HG03025 (cell line): ENCODE measurements around the gene CERS5.

Experiments
- ATAC-seq: cut with Tn5 transposase; IDR thresholded peaks from one replicate; pipeline ENCODE4 v1.9.1; 2021; ENCODE audit warnings: mild to moderate bottlenecking, moderate library complexity; ENCODE audit not compliant: unreplicated experiment, low FRiP score

CERS5 gene

DNA sequence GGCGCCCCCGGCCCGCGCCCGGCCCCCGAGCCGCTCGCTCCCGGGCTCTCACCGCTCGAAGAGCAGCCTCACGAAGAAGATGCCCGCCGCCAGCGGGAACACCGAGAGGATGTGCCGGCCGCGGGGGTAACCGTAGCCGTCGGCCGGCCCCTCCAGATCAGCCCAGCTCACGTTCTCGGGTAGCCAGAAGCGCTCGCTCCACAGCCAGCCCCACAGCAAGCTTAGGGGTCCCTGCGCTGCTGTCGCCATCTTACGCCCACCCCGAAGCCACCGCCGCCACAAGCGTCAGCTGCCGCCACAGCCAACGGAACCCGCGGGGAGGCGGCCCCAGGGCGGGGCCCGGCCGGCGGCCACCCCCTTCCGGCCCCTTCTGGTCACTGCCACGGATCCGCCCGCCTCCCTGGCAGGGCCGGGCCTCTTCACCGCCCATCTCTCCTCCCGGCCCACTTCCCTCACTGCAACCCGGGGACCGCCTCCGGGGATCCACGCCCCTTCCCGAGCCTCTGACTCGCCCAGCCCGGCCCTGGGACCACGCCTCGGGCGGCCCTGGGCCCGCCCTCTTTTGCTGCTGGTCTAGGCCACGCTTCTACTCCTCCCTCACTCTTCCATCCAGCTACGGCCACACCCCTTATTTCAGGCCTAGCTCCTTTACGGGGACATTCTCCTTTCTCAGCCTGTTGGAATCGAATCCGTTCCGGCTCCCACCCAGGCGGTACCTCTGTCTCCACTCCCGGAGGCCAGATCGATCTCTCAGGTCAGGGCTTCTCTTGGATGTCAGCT, at the start of gene CERS5:
CERS5 (minus strand) TSS at position 321 of the 780 bp plus-strand sequence; CDS start at position 249, 72 bp downstream.
- ATAC-seq: peak; percentile 96

- ATAC-seq: no peak
These were observed 47.9 kb upstream of the CERS5 start for GRCh38 chr12:50215033-50215432.

DNA sequence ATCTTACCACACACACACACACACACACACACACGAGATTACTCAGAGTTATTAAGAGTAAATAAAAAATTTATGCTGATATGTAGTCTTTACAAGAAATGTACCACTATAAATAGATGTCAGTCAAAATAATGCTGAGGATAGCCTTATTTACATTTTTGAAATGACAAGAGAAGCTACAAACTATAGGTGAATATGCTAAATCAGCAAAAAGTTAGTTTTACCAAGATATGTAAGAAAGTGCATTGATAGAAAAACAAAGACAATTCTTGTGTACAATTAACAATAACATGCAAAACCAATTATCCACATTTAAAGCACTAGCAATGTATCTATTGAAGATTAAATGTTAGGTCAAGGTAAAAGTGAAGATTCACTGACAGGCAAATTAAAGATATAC, 46.8 kb upstream of the CERS5 start:
- no peak for ATAC-seq

- ATAC-seq: no peak
These were observed 46.3 kb upstream of the CERS5 start for GRCh38 chr12:50213439-50213838.

DNA sequence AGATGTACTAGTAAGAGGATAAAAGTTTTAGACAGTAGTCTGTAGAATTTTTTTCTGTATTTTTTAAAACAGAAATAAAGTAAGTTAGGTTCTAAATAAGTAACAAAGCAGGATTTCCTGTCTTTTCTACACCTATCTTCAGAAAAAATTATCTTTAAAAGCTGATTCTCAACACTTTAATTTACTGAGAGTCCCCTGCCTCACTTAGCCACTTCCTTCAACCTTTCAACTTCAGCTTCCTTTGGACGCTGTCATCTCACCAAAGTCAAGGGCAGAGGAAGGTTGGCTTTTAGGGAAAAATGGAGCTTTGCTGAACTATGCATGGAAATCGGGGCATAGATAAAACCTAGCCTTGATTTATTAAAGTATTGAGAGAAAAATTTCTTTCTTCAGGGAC, 44.9 kb upstream of the CERS5 start:
- no peak for ATAC-seq

DNA sequence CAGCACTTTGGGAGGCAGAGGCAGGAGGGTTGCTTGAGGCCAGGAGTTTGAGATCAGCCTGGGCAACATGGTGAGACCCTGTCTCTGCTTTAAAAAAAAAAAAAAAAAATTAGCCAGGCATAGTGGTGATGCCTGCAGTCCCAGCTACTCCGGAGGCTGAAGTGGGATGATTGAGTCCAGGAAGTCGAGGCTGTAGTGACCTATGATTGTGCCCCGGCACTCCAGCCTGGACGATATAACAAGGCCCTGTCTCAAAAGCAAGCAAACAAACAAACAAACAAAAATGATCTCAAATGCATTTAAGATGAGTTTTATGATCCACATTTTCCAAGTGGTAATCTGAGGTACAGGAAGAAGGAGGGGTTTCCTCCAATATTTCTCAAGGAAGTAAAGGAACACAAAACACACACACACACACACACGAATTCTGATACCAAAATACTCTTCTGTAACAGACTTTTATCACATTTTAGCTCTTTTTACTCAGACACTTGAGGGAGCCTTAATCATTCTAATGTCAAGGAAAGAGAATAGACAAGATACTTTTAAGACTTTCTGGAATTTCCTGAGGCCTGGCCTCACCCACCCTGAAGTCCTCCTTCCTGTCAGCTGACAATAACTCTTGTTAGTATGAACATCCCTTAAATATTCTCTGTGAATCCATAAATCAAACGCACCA, 44.4 kb upstream of the CERS5 start:
- no peak for ATAC-seq

- ATAC-seq: no peak
These were observed 40.3 kb upstream of the CERS5 start for GRCh38 chr12:50207424-50207823.

DNA sequence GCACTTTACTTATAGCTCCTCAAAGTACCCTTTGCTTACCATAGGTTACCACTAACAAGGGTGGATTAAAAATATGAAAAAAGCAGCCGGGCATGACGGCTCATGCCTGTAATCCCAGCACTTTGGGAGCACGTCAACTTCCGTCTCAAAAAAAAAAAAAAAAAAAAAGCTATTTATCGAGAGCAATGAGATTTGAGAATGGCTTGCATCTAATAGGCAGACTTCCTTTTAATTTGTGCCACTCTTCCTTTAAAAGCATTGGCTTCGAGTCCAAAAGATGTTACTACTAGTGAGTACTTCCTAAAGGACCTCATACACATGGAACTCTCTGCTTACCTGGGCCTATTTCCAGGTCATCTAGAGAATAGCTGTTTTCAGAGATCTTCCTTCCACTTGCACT, 38.5 kb upstream of the CERS5 start:
- ATAC-seq: no peak

GRCh38 chr12:50203691-50204090, 36.5 kb upstream of the CERS5 start:
- no peak for ATAC-seq

DNA sequence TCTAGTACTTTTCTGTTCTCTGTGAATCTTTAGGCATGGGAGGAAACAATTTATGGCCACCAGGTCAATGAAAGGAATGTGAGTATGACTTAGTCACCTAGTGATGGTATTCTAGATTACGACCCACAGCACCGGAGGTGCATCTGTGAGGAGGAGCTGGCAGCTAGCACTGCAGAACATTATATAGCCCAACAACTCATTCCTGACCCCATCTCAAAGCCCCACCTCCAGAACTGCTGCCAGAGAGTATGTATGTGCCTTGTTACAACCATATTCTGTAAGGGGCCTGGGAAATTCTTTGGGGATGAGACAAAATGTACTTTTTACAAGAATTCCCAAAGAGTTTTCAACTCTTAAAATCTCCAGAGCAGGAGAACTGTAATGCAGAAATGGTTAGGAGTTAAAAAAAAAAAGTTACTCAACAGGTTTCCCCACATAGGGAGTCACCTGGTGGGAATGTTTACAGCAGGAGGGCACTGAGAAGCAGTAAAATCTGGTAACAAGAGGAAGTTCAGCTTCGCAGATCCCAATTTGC, 34.9 kb upstream of the CERS5 start:
- ATAC-seq: no peak

DNA sequence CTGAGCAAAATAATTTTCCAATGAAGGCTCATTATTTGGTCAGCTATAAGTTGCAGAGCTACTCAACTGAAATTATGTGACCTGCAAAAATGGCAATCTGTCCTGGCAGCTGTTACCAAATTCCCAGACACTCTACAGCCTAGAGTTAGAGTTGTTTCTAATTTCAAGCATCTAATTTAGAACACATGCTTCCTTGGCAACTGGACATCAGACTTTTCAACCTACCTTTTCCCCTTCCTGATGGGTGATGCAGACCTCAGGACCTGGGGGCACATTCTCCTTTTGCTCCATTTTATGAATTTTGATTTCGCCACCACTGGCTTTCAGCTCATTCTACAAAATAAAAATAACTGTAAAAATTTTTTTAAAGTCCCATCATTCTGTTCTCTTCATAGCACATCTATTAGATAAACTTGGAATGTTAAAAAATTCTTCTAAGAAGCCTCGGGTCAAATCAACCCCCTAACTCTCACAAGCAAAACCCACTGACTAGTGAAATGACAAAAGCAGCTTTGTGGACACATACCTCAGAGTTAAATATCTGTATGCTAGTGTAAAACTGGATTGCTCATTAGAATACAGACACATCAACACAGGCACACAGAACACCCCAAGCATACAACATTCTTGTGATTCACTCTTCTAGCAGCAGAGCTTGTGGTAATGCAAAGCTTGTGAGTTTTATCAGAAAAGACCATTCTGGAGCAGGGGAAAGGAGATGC, 33.5 kb upstream of the CERS5 start:
- no peak for ATAC-seq

DNA sequence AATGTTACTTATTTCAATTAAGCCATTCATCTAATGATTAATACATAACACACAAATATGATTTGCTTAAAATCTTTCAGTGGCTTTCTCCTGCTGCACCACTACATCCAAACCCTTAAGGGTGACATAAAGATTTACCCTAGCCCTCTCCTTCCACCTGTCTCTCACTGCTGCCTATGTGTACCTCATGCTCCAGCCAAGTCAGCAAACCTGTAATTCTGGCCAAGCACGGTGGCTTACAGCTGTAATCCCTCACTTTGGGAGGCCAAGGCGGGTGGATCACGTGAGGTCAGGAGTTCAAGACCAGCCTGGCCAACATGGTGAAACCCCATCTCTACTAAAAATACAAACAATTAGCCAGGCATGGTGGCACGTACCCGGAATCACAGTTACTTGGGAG, 31.7 kb upstream of the CERS5 start:
- no peak for ATAC-seq

DNA sequence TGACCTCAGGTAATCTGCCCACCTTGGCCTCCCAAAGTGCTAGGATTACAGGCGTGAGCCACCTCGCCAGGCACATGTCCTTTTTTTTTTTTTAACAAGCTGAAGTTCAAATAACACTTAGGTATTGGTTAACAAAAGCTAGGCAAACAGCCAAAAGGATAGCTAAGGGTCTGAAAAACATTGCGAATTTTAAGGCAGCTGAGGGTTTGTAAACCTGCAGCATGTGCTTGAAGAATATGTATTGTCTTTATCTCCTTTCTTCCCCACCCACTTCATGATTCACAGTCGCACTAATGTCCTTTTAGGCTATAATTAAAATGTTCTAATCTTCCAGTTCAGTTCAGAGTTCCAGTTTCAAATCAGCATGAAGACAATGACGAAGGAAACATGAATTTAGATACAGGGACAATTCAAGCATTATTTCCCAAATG, 30.1 kb upstream of the CERS5 start:
- no peak for ATAC-seq

GRCh38 chr12:50196537-50196936, 29.4 kb upstream of the CERS5 start:
- ATAC-seq: no peak

DNA sequence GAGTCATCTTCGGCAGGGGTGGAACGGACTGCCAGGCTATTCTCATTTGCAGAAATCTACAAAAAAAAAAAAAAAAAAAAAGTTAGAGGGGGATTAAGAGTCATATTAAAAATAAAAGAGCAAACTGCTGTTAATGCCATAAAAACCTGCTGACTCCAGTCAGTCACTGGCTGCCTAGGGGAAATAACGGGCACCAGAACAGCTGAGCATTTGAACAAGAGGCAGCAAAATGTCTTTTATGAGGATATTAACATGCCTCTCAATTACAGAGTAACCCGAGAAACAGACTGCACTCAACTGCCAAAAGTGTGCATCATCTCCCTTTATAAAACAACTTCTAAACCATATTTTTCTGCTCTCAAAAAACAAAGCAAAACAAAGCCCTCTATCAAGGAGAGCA, 28.7 kb upstream of the CERS5 start:
- ATAC-seq: no peak

DNA sequence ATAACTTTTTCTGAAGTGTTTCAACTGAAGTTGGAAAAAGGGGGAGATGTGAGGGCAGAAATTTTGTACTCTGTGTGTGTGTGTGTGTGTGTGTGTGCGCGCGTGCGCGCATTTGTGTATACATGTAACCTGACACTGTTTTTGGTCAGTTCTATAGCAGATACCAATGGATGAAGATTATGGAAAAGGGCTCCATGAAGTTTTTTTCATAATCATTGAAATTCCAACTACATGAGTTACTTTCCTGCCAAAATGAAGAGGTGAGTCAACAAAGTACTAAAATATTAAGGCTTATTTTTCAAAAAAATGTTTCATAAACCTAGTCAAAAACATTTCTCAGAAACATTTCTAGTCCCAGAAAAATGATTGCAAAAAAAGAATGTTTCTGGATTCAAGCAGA, 25.7 kb upstream of the CERS5 start:
- ATAC-seq: no peak

DNA sequence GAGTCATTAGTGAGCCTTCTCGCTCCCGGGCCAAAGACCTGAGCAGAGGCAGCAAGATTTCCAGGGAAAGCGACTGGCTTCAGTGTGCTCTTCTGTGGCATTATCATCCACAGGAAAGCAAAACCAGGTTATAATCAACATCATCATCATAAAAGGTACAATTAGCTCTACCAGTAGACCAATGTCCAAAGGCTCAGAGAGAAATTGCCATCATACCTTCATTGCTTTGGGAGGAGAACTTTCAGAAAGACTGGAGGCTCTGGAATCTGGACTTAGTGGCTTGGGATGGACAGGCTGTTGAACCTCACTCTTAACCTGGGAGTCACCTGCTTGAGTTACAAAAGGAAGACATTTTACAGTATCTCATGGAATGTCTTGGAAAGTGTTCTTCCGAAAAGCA, 25.1 kb upstream of the CERS5 start:
- no peak for ATAC-seq

DNA sequence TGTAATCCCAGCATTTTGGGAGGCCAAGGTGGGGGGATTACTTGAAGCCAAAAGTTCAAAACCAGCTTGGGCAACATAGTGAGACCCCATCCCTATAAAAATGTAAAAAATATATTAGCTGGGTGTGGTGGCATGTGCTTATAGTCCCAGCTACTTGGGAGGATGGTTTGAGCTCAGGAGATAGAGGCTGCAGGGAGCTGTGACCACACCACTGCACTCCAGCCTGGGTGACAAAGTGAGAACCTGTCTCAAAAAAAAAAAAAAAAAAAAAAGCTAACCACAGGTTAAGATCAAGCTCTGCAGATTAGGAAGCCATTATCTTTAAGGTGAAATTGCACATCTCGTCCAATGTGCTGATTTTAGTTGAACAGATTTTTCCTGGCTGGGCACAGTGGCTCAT, 23.7 kb upstream of the CERS5 start:
- no peak for ATAC-seq

- ATAC-seq: no peak
These were observed 21.9 kb upstream of the CERS5 start for GRCh38 chr12:50188875-50189575.

DNA sequence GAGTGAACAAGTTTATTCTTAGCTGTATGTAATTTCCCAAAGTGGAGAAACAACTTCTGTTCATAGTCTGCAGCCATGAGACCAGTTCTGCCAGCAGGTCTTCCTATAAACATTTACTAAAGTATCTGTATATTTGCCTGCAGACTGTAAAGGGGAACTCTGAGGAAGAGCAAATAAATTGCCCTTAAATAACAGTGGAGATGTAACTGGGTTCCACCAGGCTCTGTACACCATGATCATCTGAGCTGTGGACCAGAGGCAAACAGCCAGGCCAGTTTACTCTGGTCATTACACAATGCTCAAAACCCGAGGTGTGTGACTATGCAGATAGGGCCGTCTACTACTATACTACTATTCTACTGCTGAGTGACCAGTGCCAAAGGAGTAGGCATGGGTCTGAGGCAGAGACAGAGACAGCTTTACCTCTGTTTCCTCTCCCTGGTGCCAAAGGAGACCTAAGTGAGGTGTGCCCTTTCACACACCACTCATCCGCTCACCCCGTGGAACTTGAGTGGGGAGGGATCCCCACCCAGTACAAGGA, 21.1 kb upstream of the CERS5 start:
- ATAC-seq: no peak
